Progenitor cell of endocrine pancreas (in vitro differentiated cells): Measurements from ENCODE around the gene SLC6A5. TPM values are rescaled to one million over a fixed set of nuclear protein-coding genes. Genes with fewer than 3 reads are reported as not detected.

Experiments
- DNase-seq: peaks from one replicate; pipeline ENCODE4 v3.0.0; 2021; ENCODE audit warnings: low spot score; ENCODE audit not compliant: unreplicated experiment
- H3K27ac Mint-ChIP-seq: 2 replicates; pipeline ENCODE4 v1.8.0; 2021; ENCODE audit warnings: mild to moderate bottlenecking, moderate library complexity, mixed read lengths
- H3K27me3 Mint-ChIP-seq: 2 replicates; pipeline ENCODE4 v1.8.0; 2021; ENCODE audit warnings: mixed read lengths
- H3K36me3 Mint-ChIP-seq: 2 replicates; pipeline ENCODE4 v1.8.0; 2022; ENCODE audit warnings: mixed read lengths; ENCODE audit not compliant: insufficient read depth
- H3K4me1 Mint-ChIP-seq: 2 replicates; pipeline ENCODE4 v1.8.0; 2021; ENCODE audit warnings: low read depth, mixed read lengths
- H3K4me3 Mint-ChIP-seq: 2 replicates; pipeline ENCODE4 v1.8.0; 2021; ENCODE audit warnings: low read depth, mild to moderate bottlenecking, moderate library complexity, mixed read lengths
- H3K9me3 Mint-ChIP-seq: 2 replicates; pipeline ENCODE4 v1.8.0; 2021; ENCODE audit warnings: low read depth, mixed read lengths
- total RNA-seq: library from RNA; stranded (reverse); gene quantifications from 2 replicates; pipeline ENCODE4 v1.2.1, GENCODE V29; 2021
- TF ChIP-seq, protein P1 (sequence below): fragments of 200-600 bp; sonication (generic); IDR thresholded peaks from one replicate; pipeline ENCODE4 v1.5.0; 2021; ENCODE audit warnings: antibody characterized with exemption, mild to moderate bottlenecking; ENCODE audit not compliant: unreplicated experiment

SLC6A5 gene
- total RNA-seq, 1 donor from 2014 or later: not detected

DNA sequence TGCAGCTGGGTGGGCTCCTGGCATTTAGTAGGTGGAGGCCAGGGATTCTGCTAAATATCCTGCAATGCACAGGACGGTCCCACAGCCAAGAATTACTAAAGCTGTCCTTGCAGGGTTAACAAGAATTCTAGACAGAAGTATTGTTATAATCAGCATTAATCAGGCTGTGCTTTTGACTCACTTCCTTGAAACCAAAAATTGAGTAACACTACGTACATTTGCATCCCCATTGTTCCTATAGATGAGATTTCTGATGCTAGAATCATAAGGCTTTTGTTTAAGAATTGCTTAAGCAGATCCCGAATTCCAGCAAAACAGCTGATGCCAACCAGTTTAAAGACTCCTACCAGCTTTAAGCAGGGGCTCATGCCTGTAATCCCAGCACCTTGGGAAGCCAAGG lies 11.4 kb downstream of the SLC6A5 start:
- TF ChIP-seq, protein P1, sequence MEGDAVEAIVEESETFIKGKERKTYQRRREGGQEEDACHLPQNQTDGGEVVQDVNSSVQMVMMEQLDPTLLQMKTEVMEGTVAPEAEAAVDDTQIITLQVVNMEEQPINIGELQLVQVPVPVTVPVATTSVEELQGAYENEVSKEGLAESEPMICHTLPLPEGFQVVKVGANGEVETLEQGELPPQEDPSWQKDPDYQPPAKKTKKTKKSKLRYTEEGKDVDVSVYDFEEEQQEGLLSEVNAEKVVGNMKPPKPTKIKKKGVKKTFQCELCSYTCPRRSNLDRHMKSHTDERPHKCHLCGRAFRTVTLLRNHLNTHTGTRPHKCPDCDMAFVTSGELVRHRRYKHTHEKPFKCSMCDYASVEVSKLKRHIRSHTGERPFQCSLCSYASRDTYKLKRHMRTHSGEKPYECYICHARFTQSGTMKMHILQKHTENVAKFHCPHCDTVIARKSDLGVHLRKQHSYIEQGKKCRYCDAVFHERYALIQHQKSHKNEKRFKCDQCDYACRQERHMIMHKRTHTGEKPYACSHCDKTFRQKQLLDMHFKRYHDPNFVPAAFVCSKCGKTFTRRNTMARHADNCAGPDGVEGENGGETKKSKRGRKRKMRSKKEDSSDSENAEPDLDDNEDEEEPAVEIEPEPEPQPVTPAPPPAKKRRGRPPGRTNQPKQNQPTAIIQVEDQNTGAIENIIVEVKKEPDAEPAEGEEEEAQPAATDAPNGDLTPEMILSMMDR: no peak
- H3K27me3 Mint-ChIP-seq: peaks cover 49% of the 10 kb centered on the region
- no peak overlapping the region for H3K4me3 Mint-ChIP-seq
- no peaks in the 10 kb centered on the region for H3K9me3 Mint-ChIP-seq
- H3K36me3 Mint-ChIP-seq: no peaks in the 10 kb centered on the region
- H3K27ac Mint-ChIP-seq: no peak overlapping the region
- peaks cover 4% of the 10 kb centered on the region for H3K4me1 Mint-ChIP-seq
- no peak for DNase-seq

DNA sequence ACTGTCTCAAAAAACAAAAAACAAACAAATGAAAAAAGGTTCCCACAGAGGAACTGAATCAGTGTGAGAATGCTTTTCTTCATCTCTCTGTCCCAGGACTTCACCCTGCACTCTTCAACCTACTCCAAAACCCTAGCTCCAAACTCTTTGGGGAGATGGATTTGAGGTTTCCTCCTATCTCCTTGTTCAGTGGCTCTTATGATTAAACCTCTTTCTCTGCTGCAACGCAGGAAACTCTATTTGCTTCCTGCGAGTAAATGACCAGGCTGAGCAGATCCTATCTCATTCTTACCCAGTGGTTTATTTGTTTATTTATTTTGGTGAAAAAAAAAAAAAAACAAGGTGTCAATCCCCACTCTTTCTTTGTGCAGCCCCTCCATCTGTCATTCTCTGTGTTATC lies 12.0 kb downstream of the SLC6A5 start:
- Mint-ChIP-seq H3K27ac (no peak overlapping the region), H3K4me3 (no peak overlapping the region), H3K36me3 (no peaks in the 10 kb centered on the region), H3K4me1 (peaks cover 4% of the 10 kb centered on the region), H3K9me3 (no peaks in the 10 kb centered on the region), H3K27me3 (peaks cover 44% of the 10 kb centered on the region)
- DNase-seq: no peak
- TF ChIP-seq, protein P1: no peak

DNA sequence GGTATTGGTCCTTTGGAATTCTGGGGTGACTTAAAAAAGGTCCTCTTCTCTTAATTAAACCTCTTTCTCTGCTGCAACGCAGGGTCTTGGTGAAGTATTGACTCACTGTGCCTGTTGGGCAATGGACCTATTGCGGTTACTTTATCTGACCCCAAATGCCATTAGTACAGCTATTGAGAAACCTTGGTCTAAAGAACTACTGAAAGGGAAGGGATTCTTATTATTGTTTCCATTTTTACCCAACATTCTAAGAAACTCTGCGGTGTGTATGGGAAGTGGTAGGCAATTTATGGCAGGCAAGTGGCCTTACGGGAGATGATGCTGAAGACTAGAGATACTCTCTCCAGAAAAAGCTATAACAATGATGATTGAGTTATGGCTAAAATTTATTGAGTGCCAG lies 12.5 kb downstream of the SLC6A5 start:
- Mint-ChIP-seq H3K4me3 (no peak overlapping the region), H3K4me1 (peaks cover 4% of the 10 kb centered on the region), H3K27me3 (peaks cover 43% of the 10 kb centered on the region), H3K36me3 (no peaks in the 10 kb centered on the region), H3K27ac (no peak overlapping the region), H3K9me3 (no peaks in the 10 kb centered on the region)
- TF ChIP-seq, protein P1: no peak
- DNase-seq: no peak

DNA sequence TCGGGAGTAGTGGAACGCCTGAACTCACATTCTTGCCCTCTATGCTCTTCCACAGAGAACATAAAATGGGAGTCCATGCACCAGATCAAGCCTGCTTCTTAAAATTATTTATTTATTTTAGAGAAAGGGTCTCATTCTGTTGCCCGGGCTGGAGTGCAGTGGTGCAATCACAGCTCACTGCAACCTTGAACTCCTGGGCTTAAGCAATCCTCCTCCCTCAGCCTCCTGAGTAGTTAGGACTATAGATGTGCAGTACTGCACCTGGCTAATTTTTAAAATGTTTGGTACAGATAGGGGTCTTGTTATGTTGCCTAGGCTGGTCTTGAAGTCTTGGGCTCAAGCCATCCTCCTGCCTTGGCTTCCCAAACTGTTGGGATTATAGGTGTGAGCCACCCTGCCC lies 13.0 kb downstream of the SLC6A5 start:
- no peak overlapping the region for H3K4me3 Mint-ChIP-seq

DNA sequence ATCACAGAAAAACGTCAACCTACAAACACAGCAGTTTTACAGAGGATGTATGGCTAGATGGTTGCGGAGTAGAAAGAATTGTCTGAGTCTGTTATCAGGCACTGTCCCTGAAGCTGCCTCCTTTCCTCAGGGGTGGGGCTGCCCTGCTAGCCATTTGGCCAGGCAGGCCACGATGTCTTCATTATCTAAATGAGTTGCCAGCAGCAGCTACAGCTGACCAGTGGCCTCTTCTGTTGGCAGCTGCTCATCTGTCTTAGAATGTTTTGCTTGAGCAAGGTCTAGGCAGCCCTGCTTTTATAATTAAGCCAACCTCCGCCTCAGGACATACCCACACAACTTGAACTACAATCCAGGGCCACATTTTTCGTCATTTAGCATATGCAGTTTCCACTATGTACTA lies 17.5 kb downstream of the SLC6A5 start:
- Mint-ChIP-seq H3K4me3 (no peak overlapping the region), H3K27me3 (peaks cover 15% of the 10 kb centered on the region), H3K27ac (no peak overlapping the region), H3K36me3 (no peaks in the 10 kb centered on the region), H3K4me1 (no peaks in the 10 kb centered on the region), H3K9me3 (no peaks in the 10 kb centered on the region)
- no peak for DNase-seq
- TF ChIP-seq, protein P1: no peak

More for the DNA sequence above, 13.0 kb downstream of the SLC6A5 start:
- Mint-ChIP-seq H3K27me3 (peaks cover 38% of the 10 kb centered on the region), H3K4me1 (peaks cover 4% of the 10 kb centered on the region), H3K9me3 (no peaks in the 10 kb centered on the region), H3K36me3 (no peaks in the 10 kb centered on the region), H3K27ac (no peak overlapping the region)
- DNase-seq: no peak
- TF ChIP-seq, protein P1: no peak
